Suppressor macrophage treated with lipopolysaccharide for 4 hours (primary cell): ENCODE data around the gene AHCTF1.
A peak's percentile ranks its signal among the peaks of the same experiment; 100 is the strongest.
"Not testable (repeated sequence)": the region's sequence is repeated elsewhere in the genome, so short reads cannot be mapped to it uniquely, and the experiment has no call there.

ENCODE experiments used
- DNase-seq: peaks from one replicate; pipeline ENCODE4 v3.0.0-alpha.2; 2020

The AHCTF1 gene

GRCh38 chr1:246921481-246921880 lies 10.3 kb downstream of the AHCTF1 start:
- DNase-seq, result no peak

- no peak for DNase-seq
Observed at GRCh38 chr1:246919902-246920301, 11.8 kb downstream of the AHCTF1 start.

- not testable (repeated sequence) for DNase-seq
Observed at GRCh38 chr1:246916026-246916923, 15.5 kb downstream of the AHCTF1 start.

- peak; percentile 69 for DNase-seq
Observed at GRCh38 chr1:246907472-246907871, 24.3 kb downstream of the AHCTF1 start.

- DNase-seq, result no peak
Observed at GRCh38 chr1:246906833-246907232, 24.9 kb downstream of the AHCTF1 start.

- DNase-seq, result no peak
Observed at GRCh38 chr1:246901874-246902273, 29.9 kb downstream of the AHCTF1 start.

- DNase-seq, result no peak
Observed at GRCh38 chr1:246897302-246897701, 34.4 kb downstream of the AHCTF1 start.

GRCh38 chr1:246893191-246893939 lies 38.4 kb downstream of the AHCTF1 start:
- peak; percentile 19 for DNase-seq

GRCh38 chr1:246891105-246891504 lies 40.6 kb downstream of the AHCTF1 start:
- DNase-seq, result no peak

GRCh38 chr1:246888522-246888921 lies 43.2 kb downstream of the AHCTF1 start:
- DNase-seq, result no peak

- not testable (repeated sequence) for DNase-seq
Observed at GRCh38 chr1:246885389-246885788, 46.4 kb downstream of the AHCTF1 start.

GRCh38 chr1:246878551-246878950 lies 53.2 kb downstream of the AHCTF1 start:
- DNase-seq, result no peak

GRCh38 chr1:246876431-246876830 lies 55.3 kb downstream of the AHCTF1 start:
- no peak for DNase-seq

GRCh38 chr1:246875041-246876026 lies 56.4 kb downstream of the AHCTF1 start:
- peak; percentile 21 for DNase-seq

GRCh38 chr1:246865921-246866320 lies 65.8 kb downstream of the AHCTF1 start:
- no peak for DNase-seq

GRCh38 chr1:246863791-246864190 lies 68.0 kb downstream of the AHCTF1 start:
- not testable (repeated sequence) for DNase-seq

- DNase-seq, result no peak
Observed at GRCh38 chr1:246860401-246860800, 71.3 kb downstream of the AHCTF1 start.

GRCh38 chr1:246856371-246856770 lies 75.4 kb downstream of the AHCTF1 start:
- peak; percentile 15 for DNase-seq

GRCh38 chr1:246850640-246851039 lies 81.1 kb downstream of the AHCTF1 start:
- DNase-seq, result not testable (repeated sequence)

GRCh38 chr1:246843876-246844275 lies 87.9 kb downstream of the AHCTF1 start:
- no peak for DNase-seq

GRCh38 chr1:246840761-246841160 lies 91.0 kb downstream of the AHCTF1 start:
- not testable (repeated sequence) for DNase-seq

GRCh38 chr1:246838118-246838456 lies 93.7 kb downstream of the AHCTF1 start:
- DNase-seq, result no peak
